GM06990 (cell line): Measurements from ENCODE around the gene LCN15.

Source experiments
- DNase-seq: peaks from one replicate; pipeline ENCODE4 v3.0.0-alpha.2; 2011; ENCODE audit not compliant: insufficient read length; ENCODE audit errors: extremely low read depth
- H3K27me3 ChIP-seq: replicated peaks from 2 replicates; pipeline ENCODE4 v1.6.0; 2011; ENCODE audit warnings: low read length; ENCODE audit not compliant: control insufficient read depth, insufficient read depth
- H3K36me3 ChIP-seq: 2 replicates; pipeline ENCODE4 v1.5.1; 2011; ENCODE audit warnings: low read length; ENCODE audit not compliant: control insufficient read depth, insufficient read depth
- H3K4me3 ChIP-seq: replicated peaks from 2 replicates; pipeline ENCODE4 v1.5.1; 2011; ENCODE audit warnings: low read depth, mild to moderate bottlenecking, control low read depth, low read length
- TF ChIP-seq, protein P1 (sequence below): IDR thresholded peaks from 2 replicates; pipeline ENCODE4 v1.5.1; 2011; ENCODE audit warnings: low read length, control low read depth, mild to moderate bottlenecking, inconsistent platforms; ENCODE audit not compliant: insufficient read depth, poor library complexity, severe bottlenecking

Gene LCN15

DNA sequence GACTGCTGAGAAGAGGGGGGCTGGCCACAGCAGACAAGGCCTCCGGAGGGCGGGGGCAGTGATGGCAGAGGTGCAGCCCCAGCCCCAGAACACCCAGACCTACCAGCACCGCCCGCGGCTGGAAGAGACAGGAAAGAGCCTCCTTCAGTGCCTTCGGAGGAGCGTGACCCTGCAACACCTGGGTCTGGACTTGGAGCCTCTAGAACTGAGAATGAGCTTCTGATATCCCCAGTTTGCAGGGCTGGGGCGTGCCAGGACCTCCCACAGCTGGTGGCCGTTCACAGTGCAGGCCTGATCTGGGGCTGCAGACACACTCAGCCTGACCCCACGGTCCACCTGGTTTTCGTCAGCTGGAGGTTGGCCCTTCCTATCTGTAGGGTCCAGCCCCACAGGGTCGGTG lies 30.7 kb downstream of the LCN15 start:
- H3K27me3 ChIP-seq, result no peaks in the 10 kb centered on the region; the same call in 1 of the 2 replicates
- TF ChIP-seq, protein P1, sequence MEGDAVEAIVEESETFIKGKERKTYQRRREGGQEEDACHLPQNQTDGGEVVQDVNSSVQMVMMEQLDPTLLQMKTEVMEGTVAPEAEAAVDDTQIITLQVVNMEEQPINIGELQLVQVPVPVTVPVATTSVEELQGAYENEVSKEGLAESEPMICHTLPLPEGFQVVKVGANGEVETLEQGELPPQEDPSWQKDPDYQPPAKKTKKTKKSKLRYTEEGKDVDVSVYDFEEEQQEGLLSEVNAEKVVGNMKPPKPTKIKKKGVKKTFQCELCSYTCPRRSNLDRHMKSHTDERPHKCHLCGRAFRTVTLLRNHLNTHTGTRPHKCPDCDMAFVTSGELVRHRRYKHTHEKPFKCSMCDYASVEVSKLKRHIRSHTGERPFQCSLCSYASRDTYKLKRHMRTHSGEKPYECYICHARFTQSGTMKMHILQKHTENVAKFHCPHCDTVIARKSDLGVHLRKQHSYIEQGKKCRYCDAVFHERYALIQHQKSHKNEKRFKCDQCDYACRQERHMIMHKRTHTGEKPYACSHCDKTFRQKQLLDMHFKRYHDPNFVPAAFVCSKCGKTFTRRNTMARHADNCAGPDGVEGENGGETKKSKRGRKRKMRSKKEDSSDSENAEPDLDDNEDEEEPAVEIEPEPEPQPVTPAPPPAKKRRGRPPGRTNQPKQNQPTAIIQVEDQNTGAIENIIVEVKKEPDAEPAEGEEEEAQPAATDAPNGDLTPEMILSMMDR, result no peak
- no peaks in the 10 kb centered on the region for H3K36me3 ChIP-seq
- no peak overlapping the region for H3K4me3 ChIP-seq
- no peak for DNase-seq

DNA sequence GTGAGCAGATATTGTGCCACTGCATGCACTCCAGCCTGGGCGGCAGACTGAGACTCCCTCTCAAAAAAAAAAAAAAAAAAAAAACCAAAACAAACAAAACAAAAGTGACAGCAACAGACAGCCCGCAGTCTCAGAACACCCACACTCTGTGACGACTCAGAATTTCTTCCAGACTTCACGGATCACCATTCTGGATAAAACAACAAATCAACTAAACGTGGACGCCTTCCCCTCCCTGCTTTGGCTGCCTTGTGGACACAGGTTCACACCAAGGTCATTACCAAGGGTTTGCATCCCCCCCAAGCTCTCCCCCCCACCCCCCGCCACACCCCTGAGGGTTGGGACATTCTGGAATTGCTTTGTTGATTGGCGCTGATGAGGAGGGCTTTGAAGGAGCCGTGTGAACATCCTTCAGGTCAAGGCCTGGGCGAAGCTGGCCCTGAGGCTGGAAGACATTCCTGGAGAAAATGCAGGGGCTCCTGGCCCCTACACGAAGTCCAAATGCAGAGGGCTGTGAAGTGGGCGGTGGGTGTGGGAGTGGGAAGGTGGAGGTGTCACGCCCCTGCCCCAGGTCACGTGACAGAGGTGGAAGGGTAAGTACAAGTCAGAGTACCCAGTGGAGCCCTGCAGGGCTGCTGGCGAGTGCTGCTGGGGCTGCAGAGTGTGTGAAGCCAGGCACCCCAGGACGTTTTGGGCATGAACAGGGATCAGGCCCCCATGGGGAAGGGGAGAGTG lies 31.7 kb downstream of the LCN15 start:
- TF ChIP-seq, protein P1, result no peak
- no peak overlapping the region for H3K4me3 ChIP-seq
- no peaks in the 10 kb centered on the region; the same call in 1 of the 2 replicates for H3K27me3 ChIP-seq
- DNase-seq, result no peak
- H3K36me3 ChIP-seq, result no peaks in the 10 kb centered on the region

DNA sequence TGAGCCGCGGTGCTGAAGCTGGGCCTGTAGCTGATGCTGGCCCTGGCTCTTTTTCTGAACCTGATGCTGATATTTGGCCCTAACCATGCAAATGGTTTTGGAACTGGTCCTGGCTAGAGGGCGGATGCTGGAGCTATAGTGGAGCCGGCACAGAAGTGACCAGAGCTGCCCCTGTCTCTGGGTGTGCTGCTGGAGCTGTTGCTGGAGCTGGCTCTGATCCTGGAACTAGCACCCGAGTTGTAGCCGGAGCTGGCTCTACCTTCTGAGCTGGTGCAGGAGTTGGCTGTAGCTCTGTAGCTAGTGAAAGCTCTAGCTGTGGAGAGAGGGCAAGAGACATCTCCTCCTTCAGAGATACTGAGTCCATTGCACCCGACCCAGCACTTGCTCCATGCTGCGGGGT lies 34.4 kb downstream of the LCN15 start:
- DNase-seq, result no peak
- H3K4me3 ChIP-seq, result no peak overlapping the region
- H3K36me3 ChIP-seq, result peaks cover 12% of the 10 kb centered on the region
- no peaks in the 10 kb centered on the region; the same call in 1 of the 2 replicates for H3K27me3 ChIP-seq
- TF ChIP-seq, protein P1, result no peak

- Histone ChIP-seq H3K4me3 (peak overlapping the region; percentile 95), H3K36me3 (peaks cover 17% of the 10 kb centered on the region), H3K27me3 (no peaks in the 10 kb centered on the region; the same call in 1 of the 2 replicates)
- TF ChIP-seq, protein P1, result no peak
- no peak for DNase-seq
These were observed 35.2 kb downstream of the LCN15 start for GRCh38 chr9:136729144-136729543.

- Histone ChIP-seq H3K4me3 (peak overlapping the region; percentile 95), H3K36me3 (peaks cover 22% of the 10 kb centered on the region), H3K27me3 (no peaks in the 10 kb centered on the region; the same call in 1 of the 2 replicates)
- peak; percentile 61 for DNase-seq
- TF ChIP-seq, protein P1, result no peak
These were observed 35.7 kb downstream of the LCN15 start for GRCh38 chr9:136728548-136729123.
